Lower lobe of right lung (tissue), 2 donors: ENCODE measurements around the gene ELP1. TPM values are rescaled to one million over a fixed set of nuclear protein-coding genes. Genes with fewer than 3 reads are reported as not detected.

Experiments
- ATAC-seq, 2 donors: fragments of 200-7000 bp; cut with Tn5 transposase; one replicate each; pipeline ENCODE4 v1.9.1; 2020 to 2022; ENCODE audit warnings: mild to moderate bottlenecking in 2 of 2, moderate library complexity in 2 of 2
- DNase-seq: peaks from one replicate; pipeline ENCODE4 v3.0.0-alpha.2; 2020
- H3K27ac ChIP-seq: fragments of 200-600 bp; one replicate; pipeline ENCODE4 v1.8.0; 2022
- H3K27me3 ChIP-seq: fragments of 200-600 bp; one replicate; pipeline ENCODE4 v1.8.0; 2022; ENCODE audit warnings: low read depth
- H3K36me3 ChIP-seq: fragments of 200-600 bp; one replicate; pipeline ENCODE4 v1.8.0; 2022; ENCODE audit warnings: mild to moderate bottlenecking
- H3K4me1 ChIP-seq: fragments of 200-600 bp; one replicate; pipeline ENCODE4 v1.8.0; 2022
- H3K4me3 ChIP-seq: fragments of 200-600 bp; one replicate; pipeline ENCODE4 v1.8.0; 2022; ENCODE audit warnings: mild to moderate bottlenecking
- H3K9me3 ChIP-seq: fragments of 200-600 bp; one replicate; pipeline ENCODE4 v1.8.0; 2022
- intact Hi-C: fragments of 100-400 bp; cut with DNase I; formaldehyde crosslinking; loops from one replicate; pipeline ENCODE4 v1.11.0; 2022
- total RNA-seq: library from RNA; stranded (reverse); fragmentation: NEBNext Ultra II Directional; extraction: Animal tissue kit (Norgen Biotek cat#: 25700); gene quantifications from one replicate; pipeline ENCODE4 v1.2.1, GENCODE V29; 2021
- TF ChIP-seq, protein P1 (sequence below): fragments of 200-600 bp; IDR thresholded peaks from one replicate; pipeline ENCODE4 v1.8.0; 2022; ENCODE audit warnings: antibody characterized with exemption, mild to moderate bottlenecking
- donor health status: DM: no; HTN: yes; CAD: no; lungs with severe emphysema.

Gene ELP1
- total RNA-seq, 1 donor from 2014 or later, result 25.3 TPM

DNA sequence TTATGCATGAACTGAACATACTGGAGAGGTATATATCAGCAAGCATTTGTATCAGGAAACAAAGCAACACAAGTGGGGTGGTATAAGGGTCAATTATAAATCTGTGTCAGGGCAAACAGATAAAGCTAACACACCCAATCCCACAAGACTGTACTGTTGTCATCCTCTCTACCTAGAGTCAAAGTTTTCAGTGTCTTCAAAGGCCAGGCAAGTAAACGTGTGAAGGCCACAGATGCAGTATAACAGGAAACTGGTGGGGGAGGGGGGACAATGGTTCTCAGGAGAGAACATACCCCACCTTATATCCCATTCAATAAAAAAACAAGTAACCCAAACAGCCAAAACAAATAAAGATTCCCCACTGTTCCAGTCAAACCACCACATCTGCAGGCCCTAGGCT lies 22.1 kb downstream of the ELP1 start:
- no peaks in the 10 kb centered on the region for H3K9me3 ChIP-seq
- no peaks in the 10 kb centered on the region for H3K4me1 ChIP-seq
- no peak for DNase-seq
- intact Hi-C loops, result no loop called here
- no peak overlapping the region for H3K4me3 ChIP-seq
- no peak overlapping the region for H3K27ac ChIP-seq
- TF ChIP-seq, protein P1, sequence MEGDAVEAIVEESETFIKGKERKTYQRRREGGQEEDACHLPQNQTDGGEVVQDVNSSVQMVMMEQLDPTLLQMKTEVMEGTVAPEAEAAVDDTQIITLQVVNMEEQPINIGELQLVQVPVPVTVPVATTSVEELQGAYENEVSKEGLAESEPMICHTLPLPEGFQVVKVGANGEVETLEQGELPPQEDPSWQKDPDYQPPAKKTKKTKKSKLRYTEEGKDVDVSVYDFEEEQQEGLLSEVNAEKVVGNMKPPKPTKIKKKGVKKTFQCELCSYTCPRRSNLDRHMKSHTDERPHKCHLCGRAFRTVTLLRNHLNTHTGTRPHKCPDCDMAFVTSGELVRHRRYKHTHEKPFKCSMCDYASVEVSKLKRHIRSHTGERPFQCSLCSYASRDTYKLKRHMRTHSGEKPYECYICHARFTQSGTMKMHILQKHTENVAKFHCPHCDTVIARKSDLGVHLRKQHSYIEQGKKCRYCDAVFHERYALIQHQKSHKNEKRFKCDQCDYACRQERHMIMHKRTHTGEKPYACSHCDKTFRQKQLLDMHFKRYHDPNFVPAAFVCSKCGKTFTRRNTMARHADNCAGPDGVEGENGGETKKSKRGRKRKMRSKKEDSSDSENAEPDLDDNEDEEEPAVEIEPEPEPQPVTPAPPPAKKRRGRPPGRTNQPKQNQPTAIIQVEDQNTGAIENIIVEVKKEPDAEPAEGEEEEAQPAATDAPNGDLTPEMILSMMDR, result no peak
- no peak for ATAC-seq
- no peaks in the 10 kb centered on the region for H3K27me3 ChIP-seq
- peaks cover 89% of the 10 kb centered on the region for H3K36me3 ChIP-seq

DNA sequence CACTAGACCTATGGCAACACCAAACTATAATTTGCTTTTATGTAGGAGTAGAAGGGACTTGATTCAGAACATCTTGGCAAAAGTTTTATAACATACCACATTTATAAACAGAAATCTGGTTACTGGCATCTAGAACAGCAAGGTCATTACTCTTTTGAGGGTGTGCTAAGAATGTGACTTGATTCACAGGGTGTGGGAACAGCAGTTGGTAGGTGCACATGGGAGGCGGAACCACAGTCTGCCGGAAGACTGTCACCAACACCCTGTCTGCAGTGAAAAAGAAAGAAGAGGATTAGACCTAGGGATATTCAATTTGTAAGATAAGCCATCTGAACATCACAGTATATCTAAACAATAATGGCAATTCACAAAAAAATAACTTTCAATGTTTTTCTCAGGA lies 23.0 kb downstream of the ELP1 start:
- Histone ChIP-seq H3K27me3 (no peaks in the 10 kb centered on the region), H3K4me3 (no peak overlapping the region), H3K27ac (no peak overlapping the region), H3K4me1 (no peaks in the 10 kb centered on the region), H3K36me3 (peaks cover 89% of the 10 kb centered on the region), H3K9me3 (no peaks in the 10 kb centered on the region)
- TF ChIP-seq, protein P1, result no peak
- intact Hi-C loops, result no loop called here
- ATAC-seq (no peak), DNase-seq (no peak)

DNA sequence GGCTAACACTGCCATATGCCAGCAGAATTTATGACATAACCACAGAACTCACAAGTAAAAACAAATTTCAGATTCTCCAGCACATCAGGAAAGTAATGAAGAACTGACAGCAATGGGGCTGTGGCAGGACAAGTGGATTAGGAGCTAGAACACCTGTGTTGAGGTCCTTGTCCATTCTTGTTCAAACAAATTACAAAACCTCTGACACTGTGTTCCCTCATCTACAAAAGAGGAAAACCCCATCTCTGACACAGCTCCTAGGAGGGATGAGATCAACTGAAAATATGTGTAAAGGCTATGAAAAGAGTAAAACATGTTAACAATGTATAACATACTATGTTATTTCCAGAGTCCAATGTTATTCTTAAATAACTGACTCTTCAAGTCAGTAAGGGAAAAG lies 23.5 kb downstream of the ELP1 start:
- intact Hi-C loops, result no loop called here
- H3K36me3 ChIP-seq, result peaks cover 89% of the 10 kb centered on the region
- TF ChIP-seq, protein P1, result no peak
- no peaks in the 10 kb centered on the region for H3K9me3 ChIP-seq
- ATAC-seq (no peak), DNase-seq (no peak)
- no peak overlapping the region for H3K27ac ChIP-seq
- H3K27me3 ChIP-seq, result no peaks in the 10 kb centered on the region
- no peak overlapping the region for H3K4me3 ChIP-seq
- H3K4me1 ChIP-seq, result no peaks in the 10 kb centered on the region

DNA sequence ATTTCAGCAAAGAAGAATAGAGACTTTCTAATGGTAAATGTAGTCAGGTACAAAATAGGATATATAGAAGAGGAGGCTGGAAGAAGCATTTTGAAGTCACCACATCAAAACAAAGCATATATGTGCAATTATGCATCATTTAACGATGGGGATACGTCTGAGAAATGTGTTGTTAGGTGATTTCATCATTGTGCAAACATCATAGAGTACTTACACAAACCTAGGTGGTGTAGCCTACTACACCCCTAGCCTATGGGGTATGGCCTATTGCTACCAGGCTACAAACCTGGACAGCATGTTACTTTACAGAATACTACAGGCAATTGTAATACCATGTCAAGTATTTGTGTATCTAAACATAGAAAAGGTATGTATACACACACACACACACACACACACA lies 28.4 kb downstream of the ELP1 start:
- intact Hi-C loops, result no loop called here

DNA sequence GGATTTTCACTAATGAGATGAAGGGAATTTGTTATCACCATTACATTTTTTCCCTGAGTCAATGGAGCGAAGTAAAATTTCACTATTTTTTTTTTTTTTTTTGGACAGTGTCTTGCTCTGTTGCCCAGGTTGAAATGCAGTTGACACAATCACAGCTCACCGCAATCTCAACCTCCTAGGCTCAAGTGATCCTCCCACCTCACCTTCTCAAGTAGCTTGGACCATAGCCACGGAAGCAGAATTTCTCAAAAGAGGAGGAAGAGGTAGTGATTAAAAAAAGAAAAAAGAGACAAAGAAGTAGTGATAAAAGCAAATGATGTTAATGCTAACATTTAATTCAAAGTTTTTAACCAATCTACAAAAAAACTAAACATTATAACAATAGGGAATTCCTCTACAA lies 29.8 kb downstream of the ELP1 start:
- ATAC-seq, result no peak
- Histone ChIP-seq H3K4me3 (no peak overlapping the region), H3K27me3 (no peaks in the 10 kb centered on the region), H3K36me3 (peaks cover 96% of the 10 kb centered on the region), H3K4me1 (no peaks in the 10 kb centered on the region), H3K9me3 (no peaks in the 10 kb centered on the region), H3K27ac (no peak overlapping the region)
- intact Hi-C loops, result no loop called here
- TF ChIP-seq, protein P1, result no peak
- no peak for DNase-seq

More for the DNA sequence above, 28.4 kb downstream of the ELP1 start:
- DNase-seq (no peak), ATAC-seq (no peak)
- no peaks in the 10 kb centered on the region for H3K27me3 ChIP-seq
- H3K36me3 ChIP-seq, result peaks cover 96% of the 10 kb centered on the region
- H3K9me3 ChIP-seq, result no peaks in the 10 kb centered on the region
- no peak overlapping the region for H3K4me3 ChIP-seq
- H3K4me1 ChIP-seq, result no peaks in the 10 kb centered on the region
- TF ChIP-seq, protein P1, result no peak
- no peak overlapping the region for H3K27ac ChIP-seq
